Activated T-cell treated with anti-CD3 and anti-CD28 coated beads for 24 hours (primary cell): ENCODE measurements around the gene SEMA5B.

Experiments used
- DNase-seq: peaks from one replicate; pipeline ENCODE4 v3.0.0-alpha.2; 2020; ENCODE audit warnings: low read depth

SEMA5B gene

GRCh38 chr3:122969585-122970469 lies 57.7 kb downstream of the SEMA5B start:
- DNase-seq = no peak

GRCh38 chr3:122967765-122968164 lies 59.8 kb downstream of the SEMA5B start:
- DNase-seq = no peak

- DNase-seq = no peak
Observed at GRCh38 chr3:122967356-122967755, 60.2 kb downstream of the SEMA5B start.

- DNase-seq = no peak
Observed at GRCh38 chr3:122966045-122966444, 61.5 kb downstream of the SEMA5B start.

- DNase-seq = no peak
Observed at GRCh38 chr3:122964811-122965210, 62.8 kb downstream of the SEMA5B start.

- DNase-seq = no peak
Observed at GRCh38 chr3:122962149-122962548, 65.4 kb downstream of the SEMA5B start.

GRCh38 chr3:122961146-122961545 lies 66.4 kb downstream of the SEMA5B start:
- DNase-seq = no peak

GRCh38 chr3:122960652-122961051 lies 66.9 kb downstream of the SEMA5B start:
- DNase-seq = no peak

GRCh38 chr3:122959339-122959738 lies 68.2 kb downstream of the SEMA5B start:
- no peak for DNase-seq

GRCh38 chr3:122957707-122958689 lies 69.6 kb downstream of the SEMA5B start:
- DNase-seq = no peak

GRCh38 chr3:122956693-122957455 lies 70.7 kb downstream of the SEMA5B start:
- no peak for DNase-seq

GRCh38 chr3:122955916-122956692 lies 71.5 kb downstream of the SEMA5B start:
- no peak for DNase-seq

- DNase-seq = no peak
Observed at GRCh38 chr3:122952520-122952919, 75.0 kb downstream of the SEMA5B start.

GRCh38 chr3:122948408-122948807 lies 79.2 kb downstream of the SEMA5B start:
- DNase-seq = no peak

GRCh38 chr3:122947738-122948137 lies 79.8 kb downstream of the SEMA5B start:
- DNase-seq = no peak

GRCh38 chr3:122947196-122947595 lies 80.4 kb downstream of the SEMA5B start:
- no peak for DNase-seq

GRCh38 chr3:122946185-122946584 lies 81.4 kb downstream of the SEMA5B start:
- DNase-seq = no peak

- DNase-seq = no peak
Observed at GRCh38 chr3:122945230-122945629, 82.3 kb downstream of the SEMA5B start.

- no peak for DNase-seq
Observed at GRCh38 chr3:122944671-122945161, 82.8 kb downstream of the SEMA5B start.

GRCh38 chr3:122943828-122944190 lies 83.8 kb downstream of the SEMA5B start:
- DNase-seq = no peak
